Fibroblast of lung (primary cell): Measurements from ENCODE around the gene NBPF26.
"Not testable (repeated sequence)": the region's sequence is repeated elsewhere in the genome, so short reads cannot be mapped to it uniquely, and the experiment has no call there.

Experiments
- EZH2 ChIP-seq: IDR thresholded peaks from 2 replicates; pipeline ENCODE4 v1.5.1; 2012; ENCODE audit warnings: low read length, control low read depth, mild to moderate bottlenecking; ENCODE audit errors: missing control alignments
- TF ChIP-seq, protein P1 (sequence below), 2 donors: IDR thresholded peaks in 1 of 2; conservative IDR thresholded peaks in 1 of 2; 1 replicate in 1 of 2; 2 replicates in 1 of 2; pipeline ENCODE4 v1.5.1; 2011 to 2012; ENCODE audit warnings: low read length in 2 of 2, control low read depth in 1 of 2, inconsistent platforms in 1 of 2, low read depth in 1 of 2, mild to moderate bottlenecking in 1 of 2

DNA sequence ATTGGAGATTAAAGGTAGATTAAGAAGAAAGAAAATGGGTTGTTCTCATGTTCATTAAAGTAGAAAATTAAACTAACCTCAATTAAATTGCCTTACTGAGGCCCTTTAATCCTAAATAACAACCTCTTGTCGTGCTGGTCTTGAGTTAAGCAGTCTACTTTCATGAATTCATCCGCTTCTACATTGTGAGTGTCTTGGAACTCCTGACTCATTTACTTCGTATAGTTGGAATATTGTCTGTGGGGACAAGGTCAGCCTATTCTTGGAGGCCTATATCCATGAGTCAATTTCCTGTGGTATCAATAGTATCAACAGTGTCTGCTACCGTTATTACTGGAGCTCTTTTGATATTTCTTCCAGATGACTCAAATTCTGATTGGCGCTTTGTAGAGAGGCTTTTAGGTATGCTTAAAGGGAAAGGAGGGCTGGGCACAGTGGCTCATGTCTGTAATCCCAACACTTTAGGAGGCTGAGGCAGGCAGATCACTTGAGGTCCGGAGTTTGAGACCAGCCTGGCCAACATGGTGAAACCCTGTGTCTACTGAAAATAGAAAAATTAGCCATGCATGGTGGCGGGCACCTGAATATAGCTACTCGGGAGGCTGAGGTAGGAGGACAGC is 136.0 kb downstream of the NBPF26 start:
- TF ChIP-seq, protein P1, sequence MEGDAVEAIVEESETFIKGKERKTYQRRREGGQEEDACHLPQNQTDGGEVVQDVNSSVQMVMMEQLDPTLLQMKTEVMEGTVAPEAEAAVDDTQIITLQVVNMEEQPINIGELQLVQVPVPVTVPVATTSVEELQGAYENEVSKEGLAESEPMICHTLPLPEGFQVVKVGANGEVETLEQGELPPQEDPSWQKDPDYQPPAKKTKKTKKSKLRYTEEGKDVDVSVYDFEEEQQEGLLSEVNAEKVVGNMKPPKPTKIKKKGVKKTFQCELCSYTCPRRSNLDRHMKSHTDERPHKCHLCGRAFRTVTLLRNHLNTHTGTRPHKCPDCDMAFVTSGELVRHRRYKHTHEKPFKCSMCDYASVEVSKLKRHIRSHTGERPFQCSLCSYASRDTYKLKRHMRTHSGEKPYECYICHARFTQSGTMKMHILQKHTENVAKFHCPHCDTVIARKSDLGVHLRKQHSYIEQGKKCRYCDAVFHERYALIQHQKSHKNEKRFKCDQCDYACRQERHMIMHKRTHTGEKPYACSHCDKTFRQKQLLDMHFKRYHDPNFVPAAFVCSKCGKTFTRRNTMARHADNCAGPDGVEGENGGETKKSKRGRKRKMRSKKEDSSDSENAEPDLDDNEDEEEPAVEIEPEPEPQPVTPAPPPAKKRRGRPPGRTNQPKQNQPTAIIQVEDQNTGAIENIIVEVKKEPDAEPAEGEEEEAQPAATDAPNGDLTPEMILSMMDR (conservative IDR thresholded peaks at IDR 0.05 in 1 of 2, IDR thresholded peaks at IDR 0.05 in 1 of 2; ENCODE audit: low read depth in 1 of 2, low read length in 2 of 2) = not testable (repeated sequence)
- not testable (repeated sequence) for TF ChIP-seq EZH2
